GM21367 (cell line): Measurements from ENCODE around the gene DIP2C.

ENCODE experiments used
- ATAC-seq: cut with Tn5 transposase; IDR thresholded peaks from one replicate; pipeline ENCODE4 v1.9.1; 2021; ENCODE audit not compliant: unreplicated experiment

Gene DIP2C

DNA sequence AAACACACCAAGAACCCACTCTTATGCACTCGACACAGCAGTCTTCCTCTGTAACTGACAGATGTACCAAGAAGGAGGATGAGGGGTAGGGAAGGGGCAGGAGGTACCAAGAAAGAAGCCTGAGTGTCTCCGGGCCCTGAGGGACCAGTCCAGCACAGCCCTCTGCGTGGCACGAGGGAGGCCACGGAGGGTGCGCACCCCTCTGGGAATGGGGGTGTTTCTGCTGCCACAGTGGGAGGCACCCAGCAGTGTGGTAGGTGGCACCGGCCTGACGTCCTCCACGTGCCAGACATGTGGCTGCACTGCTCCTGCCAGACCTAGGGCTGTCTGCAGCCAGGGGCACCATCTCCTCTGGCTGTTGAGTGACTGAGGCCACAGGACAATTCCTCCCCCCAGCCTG lies 399.9 kb downstream of the DIP2C start:
- no peak for ATAC-seq

DNA sequence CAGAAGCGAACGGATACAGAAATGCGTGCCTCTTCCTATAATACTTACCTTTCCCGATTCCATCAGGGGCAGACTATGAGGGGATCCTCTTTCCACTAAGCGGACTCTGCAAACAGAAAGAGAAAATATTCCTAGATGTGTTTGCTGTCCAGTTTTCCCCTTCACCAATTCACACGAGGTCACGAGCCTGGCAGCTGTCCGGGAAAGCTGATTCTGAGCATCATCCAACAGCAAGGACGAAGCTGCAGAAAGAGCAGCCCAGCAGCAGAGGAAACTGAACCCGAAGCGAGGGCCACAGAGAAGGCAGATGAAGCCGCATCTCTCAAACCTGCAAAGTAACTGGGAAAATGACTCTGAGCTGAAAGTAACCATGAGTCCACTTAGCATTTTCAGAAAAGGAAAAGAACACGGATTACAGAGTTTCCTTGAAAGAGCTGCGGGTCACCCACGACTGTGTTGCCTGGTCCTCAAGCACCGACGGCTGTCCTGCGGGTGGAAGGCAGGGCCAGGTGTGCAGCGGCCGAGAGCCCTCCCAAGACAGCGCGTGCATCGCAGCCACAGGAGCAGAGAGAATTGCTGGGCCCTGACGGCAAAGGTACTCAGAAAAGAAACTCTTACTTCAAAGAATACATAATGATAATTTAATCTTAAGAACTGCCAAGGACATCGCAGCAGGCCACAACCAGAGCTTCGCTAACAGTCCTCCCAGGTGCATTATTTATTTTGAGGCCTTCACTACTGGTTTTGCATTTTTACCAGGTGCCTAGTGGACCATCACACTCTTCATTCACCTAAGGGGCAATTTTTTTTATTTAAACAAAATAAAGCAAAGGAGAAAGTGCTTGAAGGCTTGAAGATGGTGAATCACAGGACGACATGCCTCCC lies 400.9 kb downstream of the DIP2C start:
- ATAC-seq, result no peak

GRCh38 chr10:287814-288213 lies 401.7 kb downstream of the DIP2C start:
- no peak for ATAC-seq

DNA sequence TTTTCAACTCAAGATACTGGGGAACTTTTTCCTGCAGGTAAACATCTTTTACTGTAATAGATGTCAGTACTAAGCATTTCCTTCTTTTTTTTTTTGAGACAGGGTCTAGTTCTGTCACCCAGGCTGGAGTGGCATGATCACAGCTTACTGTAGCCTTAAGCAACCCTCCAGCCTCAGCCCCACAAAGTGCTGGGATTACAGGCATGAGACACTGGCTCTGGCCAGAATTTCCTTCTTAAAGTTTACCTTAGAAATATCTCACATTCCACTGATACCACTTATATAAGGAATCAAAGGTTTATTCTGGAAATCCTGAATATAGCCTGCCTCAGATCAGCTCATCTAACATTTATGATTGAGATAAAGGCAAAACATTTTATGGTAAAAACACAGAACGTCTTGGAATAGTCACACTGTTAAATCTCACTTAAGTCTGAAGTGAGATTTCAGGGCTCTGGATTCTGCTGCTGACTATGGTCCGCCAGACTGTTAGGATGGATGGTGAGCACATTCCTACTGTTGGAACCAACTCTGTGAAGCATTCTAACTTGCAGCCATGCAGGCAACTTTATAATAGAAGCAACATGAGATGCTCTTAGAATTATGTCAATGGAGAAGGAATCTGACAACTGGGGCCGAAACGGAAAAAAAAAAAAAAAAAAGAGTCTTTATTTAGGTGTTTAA lies 402.3 kb downstream of the DIP2C start:
- no peak for ATAC-seq

GRCh38 chr10:285216-285615 lies 404.3 kb downstream of the DIP2C start:
- ATAC-seq, result no peak

GRCh38 chr10:283916-284356 lies 405.5 kb downstream of the DIP2C start:
- peak; percentile 71 for ATAC-seq

- no peak for ATAC-seq
Observed at GRCh38 chr10:283140-283479, 406.4 kb downstream of the DIP2C start.

- ATAC-seq, result no peak
Observed at GRCh38 chr10:282294-283139, 407.0 kb downstream of the DIP2C start.

DNA sequence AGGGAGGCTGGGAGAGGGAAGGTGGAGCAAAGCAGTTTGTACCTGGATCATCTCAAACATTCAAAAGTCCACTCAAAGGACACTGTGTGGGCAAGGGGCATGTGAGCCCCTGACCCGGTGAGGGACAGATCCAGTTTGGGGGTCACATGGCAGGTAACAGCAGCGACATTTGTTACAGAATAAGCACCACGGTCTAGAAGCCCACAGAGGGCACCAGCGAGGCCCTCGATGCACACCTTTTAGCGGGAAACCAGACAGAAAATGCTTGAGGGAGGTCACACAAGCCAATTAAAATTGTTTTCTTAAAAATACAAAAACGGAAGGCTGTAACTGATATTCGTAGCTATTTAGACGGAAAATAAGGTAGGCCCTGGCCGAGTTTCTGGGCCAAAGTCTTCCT lies 409.8 kb downstream of the DIP2C start:
- no peak for ATAC-seq

GRCh38 chr10:279232-279631 lies 410.2 kb downstream of the DIP2C start:
- no peak for ATAC-seq

GRCh38 chr10:278707-279106 lies 410.8 kb downstream of the DIP2C start:
- ATAC-seq, result no peak

DNA sequence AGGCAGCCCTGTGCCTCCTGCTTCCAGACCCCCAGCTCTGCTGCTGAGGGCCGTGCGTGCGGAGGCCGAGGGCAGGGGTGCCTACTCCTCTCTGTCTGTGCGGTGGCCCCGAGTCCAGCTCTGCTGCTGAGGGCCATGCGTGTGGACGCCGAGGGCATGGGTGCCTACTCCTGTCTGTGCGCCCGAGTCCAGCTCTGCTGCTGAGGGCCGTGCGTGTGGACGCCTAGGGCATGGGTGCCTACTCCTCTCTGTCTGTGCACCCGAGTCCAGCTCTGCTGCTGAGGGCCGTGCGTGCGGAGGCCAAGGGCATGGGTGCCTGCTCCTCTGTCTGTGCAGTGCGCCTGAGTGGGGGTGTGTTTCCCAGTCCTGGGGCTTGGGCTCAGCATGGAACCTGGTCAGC lies 411.5 kb downstream of the DIP2C start:
- no peak for ATAC-seq

GRCh38 chr10:275680-276079 lies 413.8 kb downstream of the DIP2C start:
- no peak for ATAC-seq

GRCh38 chr10:274866-275265 lies 414.6 kb downstream of the DIP2C start:
- ATAC-seq, result no peak

DNA sequence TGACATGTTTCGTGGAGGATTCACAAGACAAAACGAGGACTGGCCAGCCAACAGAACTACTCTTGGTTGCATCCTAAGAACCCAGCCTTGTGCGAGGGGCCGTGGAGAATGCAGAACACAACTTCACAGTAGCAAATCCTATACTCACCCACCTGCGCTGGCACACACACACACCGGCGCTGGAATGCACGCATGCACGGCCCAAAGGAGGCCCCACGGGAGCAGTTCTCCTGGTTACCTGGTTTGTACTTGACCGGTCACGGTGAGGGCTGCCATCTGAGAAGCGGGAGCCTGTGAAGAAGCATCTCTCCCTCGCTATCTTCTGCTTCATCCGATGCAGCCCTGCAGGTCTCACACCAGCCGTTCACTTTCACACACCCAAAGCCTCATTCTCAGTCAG lies 416.4 kb downstream of the DIP2C start:
- no peak for ATAC-seq

GRCh38 chr10:271722-272121 lies 417.7 kb downstream of the DIP2C start:
- no peak for ATAC-seq

DNA sequence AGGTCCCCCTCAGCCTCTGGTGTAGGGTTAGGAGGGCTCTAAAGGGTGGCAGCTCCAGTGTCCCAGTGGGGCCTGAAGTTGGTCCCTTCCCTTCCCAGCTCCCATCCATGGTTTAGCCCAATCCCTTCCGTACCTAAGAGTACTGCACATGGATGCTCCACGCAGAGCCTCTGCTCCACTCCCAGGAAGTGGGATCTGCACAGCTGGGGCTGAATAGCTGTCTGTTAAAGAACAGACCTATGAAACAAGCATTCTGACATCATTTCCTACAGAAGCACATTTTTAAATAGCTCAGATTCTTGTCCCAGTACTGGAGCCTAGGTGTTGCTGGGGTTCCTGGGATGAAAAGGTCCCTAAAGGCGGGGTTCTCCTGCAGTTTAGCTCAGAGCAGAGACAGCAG lies 418.3 kb downstream of the DIP2C start:
- ATAC-seq, result no peak

DNA sequence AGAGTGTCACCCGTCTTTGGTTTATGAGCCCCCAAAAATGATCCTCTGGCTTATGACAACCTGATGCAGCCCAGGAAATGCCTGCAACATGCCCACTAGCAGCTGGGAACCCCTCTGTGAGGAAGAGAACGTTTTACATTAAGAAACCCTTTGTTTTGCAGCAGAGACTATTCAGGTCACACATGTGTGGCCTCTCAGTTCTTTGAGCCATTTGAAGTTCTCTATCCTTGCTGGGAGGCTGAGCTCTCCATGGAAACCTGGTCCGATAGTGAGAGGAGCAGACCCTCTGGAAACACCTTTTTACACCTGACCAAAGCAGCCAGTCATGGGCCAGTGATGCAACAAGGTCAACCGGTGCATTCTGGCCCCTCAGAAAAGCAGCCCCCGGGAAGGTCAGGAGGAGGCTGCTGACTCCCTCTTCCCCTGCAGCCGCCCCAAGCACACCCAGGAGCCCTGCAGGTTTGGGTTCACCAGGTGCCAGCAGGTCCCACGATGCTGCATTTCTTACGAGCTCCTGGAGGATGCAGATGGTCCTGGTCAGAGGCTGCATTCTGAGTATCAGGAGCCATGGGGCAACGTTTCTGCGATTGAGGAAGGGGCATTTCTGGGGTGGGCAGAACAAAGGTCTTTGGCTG lies 419.9 kb downstream of the DIP2C start:
- no peak for ATAC-seq

DNA sequence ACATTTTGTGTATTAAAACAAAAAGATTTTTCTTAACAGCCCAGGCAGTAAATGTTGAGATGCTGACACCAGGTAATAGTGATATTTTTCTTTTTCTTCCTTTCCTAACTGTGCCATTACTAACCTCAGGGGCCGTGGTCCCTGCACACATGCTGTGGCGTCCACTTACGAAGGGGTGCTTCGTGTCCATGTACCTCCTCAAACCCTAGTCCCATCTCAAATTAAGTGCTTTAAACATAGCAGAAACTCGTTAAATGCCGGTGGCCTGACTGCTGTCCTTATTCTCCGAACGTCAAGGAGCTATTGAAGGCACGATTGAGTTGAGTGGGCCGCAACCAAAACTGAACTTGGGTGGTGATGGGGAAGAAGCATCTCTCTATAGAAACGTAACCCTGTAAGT lies 421.8 kb downstream of the DIP2C start:
- ATAC-seq, result no peak

GRCh38 chr10:266974-267425 lies 422.5 kb downstream of the DIP2C start:
- ATAC-seq, result no peak
